Dermis lymphatic vessel endothelial cell (primary cell): ENCODE measurements around the gene BGN. TPM values are rescaled to one million over a fixed set of nuclear protein-coding genes. Genes with fewer than 3 reads are reported as not detected.

Experiments
- total RNA-seq: library from RNA; depleted of rRNA; stranded (reverse); fragments of >200 nt; gene quantifications from 2 replicates; pipeline ENCODE4 v1.2.1, GENCODE V29; 2014

Gene BGN
- 11.2 and 22.4 TPM in 2 replicates for total RNA-seq

DNA sequence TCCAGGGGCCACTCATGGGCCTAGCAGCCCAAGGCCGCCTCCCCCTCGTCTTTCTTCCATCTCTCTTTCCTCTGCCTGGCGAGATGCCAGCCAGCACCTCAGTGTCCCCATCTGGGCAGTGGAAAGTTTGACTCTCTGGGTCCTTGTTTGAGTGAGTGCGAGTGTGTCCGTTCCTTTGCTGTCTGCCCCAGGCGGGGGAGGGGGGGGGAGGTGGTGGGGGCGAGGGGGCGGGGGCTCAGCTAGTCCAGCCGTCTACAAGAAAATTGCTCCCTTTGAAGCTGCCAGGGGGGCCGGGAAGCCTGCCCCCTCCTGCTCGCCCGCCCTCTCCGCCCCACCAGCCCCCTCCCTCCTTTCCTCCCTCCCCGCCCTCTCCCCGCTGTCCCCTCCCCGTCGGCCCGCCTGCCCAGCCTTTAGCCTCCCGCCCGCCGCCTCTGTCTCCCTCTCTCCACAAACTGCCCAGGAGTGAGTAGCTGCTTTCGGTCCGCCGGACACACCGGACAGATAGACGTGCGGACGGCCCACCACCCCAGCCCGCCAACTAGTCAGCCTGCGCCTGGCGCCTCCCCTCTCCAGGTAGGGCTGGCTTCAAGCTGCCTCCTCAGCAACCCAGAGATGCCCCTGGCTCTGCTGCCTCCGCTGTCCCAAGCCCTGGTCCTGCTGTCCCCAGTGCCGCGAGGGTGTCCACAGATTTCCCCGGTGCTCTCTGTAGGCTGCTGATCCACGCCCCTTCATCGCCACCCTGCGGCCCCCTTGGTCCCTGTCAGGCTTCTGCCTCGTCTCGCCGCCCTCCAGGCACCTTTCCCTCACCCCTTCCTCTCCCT is at the start of gene BGN:
TSS of gene BGN (plus strand) at position 440 of the 821 bp plus-strand sequence. CDS start 9,652 bp downstream, outside the sequence.

DNA sequence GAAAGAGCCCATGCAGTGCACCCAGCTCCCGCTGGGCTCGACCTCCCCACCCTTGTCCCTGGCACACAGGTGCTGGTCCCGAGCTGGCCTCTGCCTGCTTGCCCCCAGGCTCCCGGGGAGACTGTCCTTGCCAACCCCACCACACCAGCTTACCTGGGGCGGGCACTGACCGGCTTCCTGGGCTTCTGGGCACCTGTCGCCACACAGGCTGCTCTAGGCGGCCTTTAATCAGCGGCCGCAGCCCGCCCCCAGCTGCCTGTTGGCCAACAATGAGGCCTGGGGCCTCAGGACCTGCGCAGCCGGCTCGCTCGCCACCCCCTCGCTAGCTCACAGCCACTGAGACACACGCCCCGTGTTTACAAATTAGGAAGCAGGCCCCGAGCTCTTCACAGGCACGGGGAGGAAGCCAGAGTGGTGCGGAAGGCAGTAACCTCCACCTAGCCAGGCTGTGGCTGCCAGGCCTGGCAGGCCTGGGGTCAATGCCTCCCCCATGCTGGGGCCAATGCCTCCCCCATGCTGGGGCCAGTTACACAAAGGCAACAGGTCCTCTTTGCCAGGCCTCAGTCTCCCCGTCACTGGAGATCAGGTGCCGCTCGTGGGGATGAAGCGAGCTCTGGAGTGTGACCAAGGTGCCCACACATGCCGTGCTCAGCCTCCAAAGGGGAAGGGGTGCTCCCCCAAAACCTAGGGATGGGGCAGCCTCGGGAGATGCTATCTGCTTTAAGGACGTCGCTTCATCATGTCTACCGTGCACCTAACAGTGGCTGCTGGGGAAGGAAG is 48.7 kb upstream of the BGN start, which contains the start of gene TREX2:
TSS of gene TREX2 (minus strand) at position 201 of the 780 bp plus-strand sequence. CDS start 626 bp downstream, outside the sequence.

DNA sequence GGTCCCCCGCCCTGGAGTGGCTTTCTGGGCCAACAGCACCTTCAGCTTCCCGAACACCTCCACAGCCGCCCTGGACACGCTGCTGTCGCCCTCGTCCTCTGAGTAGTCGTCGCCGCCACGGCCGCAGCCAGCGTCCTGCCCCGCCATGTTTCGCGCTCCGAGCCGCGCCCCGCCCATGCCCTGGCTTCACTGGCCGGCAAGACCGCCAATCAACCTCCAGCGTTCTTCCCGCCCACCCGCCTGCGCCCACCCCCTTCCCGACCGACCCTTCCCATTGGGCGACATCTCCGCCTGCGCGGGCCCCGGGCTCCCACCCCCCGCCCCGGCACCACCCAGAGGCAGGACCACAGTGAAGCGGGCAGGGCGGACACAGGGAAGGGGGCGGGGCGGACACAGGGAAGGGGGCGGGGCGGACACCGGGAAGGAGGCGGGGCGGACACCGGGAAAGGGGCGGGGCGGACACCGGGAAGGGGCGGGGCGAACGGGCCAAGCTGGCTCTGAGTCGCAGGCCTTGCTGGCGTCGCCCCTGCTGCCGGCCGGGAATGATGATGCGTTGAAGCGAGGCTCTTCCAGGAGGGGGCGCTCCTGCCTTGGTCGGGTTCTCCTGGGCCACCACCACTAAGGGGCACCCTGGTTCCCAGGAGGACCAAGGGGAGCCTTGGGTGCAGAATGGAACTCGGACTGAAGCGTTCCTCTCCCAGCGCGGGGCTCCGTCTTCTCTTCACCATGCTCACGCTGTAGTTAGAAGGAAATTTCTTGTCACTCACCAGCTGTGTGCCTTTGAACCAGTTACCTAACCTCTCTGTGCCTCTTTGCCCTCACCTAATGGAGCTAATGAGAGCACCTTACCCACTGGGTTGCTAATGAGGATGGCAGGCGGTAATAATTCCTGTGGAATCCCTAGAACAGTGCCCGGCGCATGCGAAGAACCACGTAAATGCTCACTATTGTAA is 24.1 kb upstream of the BGN start, which contains the start of gene HAUS7:
TSS of gene HAUS7 (minus strand) at position 166 of the 953 bp plus-strand sequence. CDS start at position 147, 19 bp downstream.

DNA sequence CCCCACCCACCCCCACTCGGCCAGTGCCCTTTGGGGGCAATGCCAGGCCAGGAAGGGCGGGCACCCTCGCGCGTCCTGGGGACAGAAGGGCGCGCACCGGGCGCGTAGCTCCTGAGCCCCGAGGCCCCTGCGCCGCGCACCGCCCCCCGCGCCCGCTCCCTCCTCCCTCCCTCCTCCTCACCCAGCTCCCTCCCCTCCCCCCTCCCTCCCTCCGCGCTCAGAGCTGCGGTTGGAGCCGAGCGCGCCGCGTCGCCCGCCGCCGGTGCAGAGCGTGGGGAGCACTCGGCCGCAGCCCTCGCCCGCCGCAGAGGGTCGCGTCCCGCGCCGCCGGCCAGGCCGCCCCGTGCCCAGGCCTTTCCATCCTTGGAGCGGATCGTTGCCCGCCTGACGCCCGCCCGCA is 22.6 kb downstream of the BGN start, which contains the start of gene ATP2B3:
TSS of gene ATP2B3 (plus strand) at position 220 of the 400 bp plus-strand sequence. CDS start 18,606 bp downstream, outside the sequence.

Other genes starting within 250 kb of the BGN start
- not detected in 2 replicates for gene PNMA6F, start 173.2 kb upstream of the BGN start, total RNA-seq
- 4.6 and 4.9 TPM in 2 replicates for gene ZNF275, start 160.8 kb upstream of the BGN start, total RNA-seq
- gene PNMA6E, start 93.6 kb upstream of the BGN start, total RNA-seq, result not detected in 2 replicates
- gene ZFP92, start 83.5 kb upstream of the BGN start, total RNA-seq, result 0.26 and 0.43 TPM in 2 replicates
- 1.0 and 4.7 TPM in 2 replicates for gene TREX2, start 48.9 kb upstream of the BGN start, total RNA-seq
- gene HAUS7, start 24.4 kb upstream of the BGN start, total RNA-seq, result 9.0 and 17.6 TPM in 2 replicates
- gene ATP2B3, start 22.7 kb downstream of the BGN start, total RNA-seq, result under 0.01 TPM in 1 of 2 replicates, not detected in the other
- 32.1 and 36.3 TPM in 2 replicates for gene CCNQ, start 104.2 kb downstream of the BGN start, total RNA-seq
- 0.09 TPM in 1 of 2 replicates, not detected in the other for gene DUSP9, start 152.2 kb downstream of the BGN start, total RNA-seq
- not detected in 2 replicates for gene PNCK, start 178.8 kb downstream of the BGN start, total RNA-seq
- gene SLC6A8, start 192.9 kb downstream of the BGN start, total RNA-seq, result 3.1 and 7.4 TPM in 2 replicates
- gene BCAP31, start 229.4 kb downstream of the BGN start, total RNA-seq, result 362 and 467 TPM in 2 replicates
- 6.0 and 7.7 TPM in 2 replicates for gene ABCD1, start 229.9 kb downstream of the BGN start, total RNA-seq